HCT116 (cell line): ENCODE measurements around the gene PIKFYVE. TPM values are rescaled to one million over a fixed set of nuclear protein-coding genes. Genes with fewer than 3 reads are reported as not detected.

Source experiments
- ATAC-seq: fragments of 200-7000 bp; cut with Tn5 transposase; 2 replicates; pipeline ENCODE4 v1.9.1; 2020; ENCODE audit warnings: mild to moderate bottlenecking, moderate library complexity
- BruUV-seq: library from RNA; stranded (reverse); fragments of 400-500 nt; replicated peaks from 2 replicates; lab custom pipeline; 2021; lab: Mats Ljungman, UMichigan
- CTCF ChIA-PET: fragments of 300-600 bp; sonication (Branson Sonifier 250); formaldehyde crosslinking; loops from one replicate; lab custom pipeline; 2021; ENCODE audit warnings: antibody characterized with exemption; lab: Charles Lee
- POLR2A ChIA-PET: fragments of 300-600, 350-600 bp; sonication (Branson Sonifier 250); formaldehyde crosslinking; loops from one replicate; lab custom pipeline; 2021; ENCODE audit warnings: antibody characterized with exemption; lab: Charles Lee
- RAD21 ChIA-PET, 2 experiments: fragments of 300-600 bp; sonication (Branson Sonifier 250); formaldehyde crosslinking; loops; one replicate each; lab custom pipeline; 2023; ENCODE audit warnings: low total read pairs in 2 of 2; ENCODE audit not compliant: uncharacterized antibody in 2 of 2, unreplicated experiment in 2 of 2, low non-redundant PET in 1 of 2; lab: Charles Lee
- DNase-seq: peaks from one replicate; pipeline ENCODE4 v3.0.0-alpha.2; 2010; ENCODE audit warnings: low read depth, low spot score
- H2AFZ ChIP-seq: fragments of 200-600 bp; shearing (Covaris generic), sonication (generic); 2 replicates; pipeline ENCODE4 v1.6.1; 2017; ENCODE audit warnings: low read depth, mixed run types, mixed read lengths, antibody characterized with exemption, low read length; ENCODE audit not compliant: poor library complexity, severe bottlenecking
- H3K27ac ChIP-seq: 2 replicates; pipeline ENCODE4 v1.5.1; 2012; ENCODE audit warnings: low read depth, low read length
- H3K27me3 ChIP-seq: fragments of 200-600 bp; sonication (generic); 2 replicates; pipeline ENCODE4 v1.6.1; 2016; ENCODE audit warnings: mixed run types, low read length, mixed read lengths; ENCODE audit not compliant: insufficient read depth
- H3K36me3 ChIP-seq, 2 experiments: fragments of 200-500 bp in 1 of 2; fragments of 200-600 bp in 1 of 2; sonication (Bioruptor generic) in 1 of 2; sonication (generic) in 1 of 2; 2 replicates each; pipeline versions ENCODE4 v1.5.1 to v1.6.1; 2014 to 2016; ENCODE audit warnings: low read length in 2 of 2, inconsistent platforms in 1 of 2, mixed read lengths in 1 of 2, mixed run types in 1 of 2; ENCODE audit not compliant: insufficient read depth in 2 of 2, control insufficient read depth in 1 of 2
- H3K4me1 ChIP-seq, 2 experiments: fragments of 200-600 bp in 1 of 2; sonication (generic) in 1 of 2; 2 replicates each; pipeline versions ENCODE4 v1.5.1 to v1.6.1; 2012 to 2017; ENCODE audit warnings: low read length in 2 of 2, inconsistent platforms in 1 of 2, mild to moderate bottlenecking in 1 of 2, mixed read lengths in 1 of 2, mixed run types in 1 of 2, moderate library complexity in 1 of 2; ENCODE audit not compliant: insufficient read depth in 2 of 2, control insufficient read depth in 1 of 2
- H3K4me2 ChIP-seq: fragments of 200-600 bp; sonication (generic); 2 replicates; pipeline ENCODE4 v1.6.1; 2017; ENCODE audit warnings: mixed run types, low read length, mixed read lengths
- H3K4me3 ChIP-seq, 2 experiments: fragments of 200-600 bp in 1 of 2; sonication (generic) in 1 of 2; replicated peaks in 1 of 2; 2 replicates each; pipeline ENCODE4 v1.5.1; 2011 to 2016; ENCODE audit warnings: low read length in 2 of 2, control low read depth in 1 of 2, low read depth in 1 of 2, mild to moderate bottlenecking in 1 of 2, mixed read lengths in 1 of 2, mixed run types in 1 of 2
- H3K79me2 ChIP-seq: fragments of 200-600 bp; sonication (generic); 2 replicates; pipeline ENCODE4 v1.6.1; 2017; ENCODE audit warnings: mild to moderate bottlenecking, mixed run types, low read length, moderate library complexity, mixed read lengths; ENCODE audit not compliant: insufficient read depth
- H3K9ac ChIP-seq: fragments of 200-600 bp; sonication (generic); 2 replicates; pipeline ENCODE4 v1.6.1; 2016; ENCODE audit warnings: low read length, mixed read lengths
- H3K9me2 ChIP-seq: fragments of 200-600 bp; sonication (generic), shearing (Covaris generic); 2 replicates; pipeline ENCODE4 v1.6.1; 2017; ENCODE audit warnings: mixed run types, mild to moderate bottlenecking, moderate library complexity; ENCODE audit not compliant: insufficient read depth
- H3K9me3 ChIP-seq, 2 experiments: fragments of 200-500 bp in 1 of 2; fragments of 200-600 bp in 1 of 2; sonication (Bioruptor generic) in 1 of 2; sonication (generic) in 1 of 2; 2 replicates each; pipeline ENCODE4 v1.6.1; 2014 to 2017; ENCODE audit warnings: low read length in 2 of 2, mixed read lengths in 2 of 2, inconsistent platforms in 1 of 2, low read depth in 1 of 2, mild to moderate bottlenecking in 1 of 2, mixed run types in 1 of 2, moderate library complexity in 1 of 2; ENCODE audit not compliant: control insufficient read depth in 1 of 2, insufficient read depth in 1 of 2
- H4K20me1 ChIP-seq: fragments of 200-600 bp; sonication (generic), shearing (Covaris generic); 2 replicates; pipeline ENCODE4 v1.6.1; 2017; ENCODE audit warnings: mixed run types, mild to moderate bottlenecking, moderate library complexity; ENCODE audit not compliant: insufficient read depth
- CBX3 ChIP-seq: IDR thresholded peaks from 2 replicates; pipeline ENCODE4 v1.6.1; 2012; ENCODE audit warnings: low read depth
- CEBPB ChIP-seq: IDR thresholded peaks from 2 replicates; pipeline ENCODE4 v1.6.1; 2012; ENCODE audit warnings: low read depth
- CTCF ChIP-seq, 3 experiments: fragments of 200-600 bp in 1 of 3; sonication (generic) in 1 of 3; IDR thresholded peaks in 2 of 3; conservative IDR thresholded peaks in 1 of 3; 2 replicates each; pipeline ENCODE4 v1.5.1; 2012 to 2017; ENCODE audit warnings: low read depth in 2 of 3, low read length in 2 of 3, antibody characterized with exemption in 1 of 3, borderline replicate concordance in 1 of 3, control low read depth in 1 of 3, mild to moderate bottlenecking in 1 of 3, mixed read lengths in 1 of 3, mixed run types in 1 of 3, moderate library complexity in 1 of 3; ENCODE audit not compliant: insufficient read depth in 1 of 3
- ELF1 ChIP-seq: IDR thresholded peaks from 2 replicates; pipeline ENCODE4 v1.6.1; 2012; ENCODE audit warnings: low read depth, borderline replicate concordance
- EZH2 ChIP-seq: fragments of 200-600 bp; sonication (generic); IDR thresholded peaks from 2 replicates; pipeline ENCODE4 v1.6.1; 2017; ENCODE audit warnings: antibody characterized with exemption, mixed run types
- EZH2phosphoT487 ChIP-seq: fragments of 200-600 bp; IDR thresholded peaks from 2 replicates; pipeline ENCODE4 v1.6.1; 2018; ENCODE audit warnings: antibody characterized with exemption, borderline replicate concordance
- FOSL1 ChIP-seq: IDR thresholded peaks from 2 replicates; pipeline ENCODE4 v1.6.1; 2012; ENCODE audit warnings: low read depth
- JUND ChIP-seq: IDR thresholded peaks from 2 replicates; pipeline ENCODE4 v1.6.1; 2012
- RAD21 ChIP-seq: IDR thresholded peaks from 2 replicates; pipeline ENCODE4 v1.6.1; 2012; ENCODE audit warnings: low read depth, mild to moderate bottlenecking
- SIN3A ChIP-seq: IDR thresholded peaks from 2 replicates; pipeline ENCODE4 v1.6.1; 2012; ENCODE audit warnings: low read depth
- SP1 ChIP-seq: IDR thresholded peaks from 2 replicates; pipeline ENCODE4 v1.6.1; 2012; ENCODE audit warnings: low read depth
- YY1 ChIP-seq: IDR thresholded peaks from 2 replicates; pipeline ENCODE4 v1.6.1; 2011; ENCODE audit warnings: low read length, low read depth, moderate library complexity, mild to moderate bottlenecking; ENCODE audit not compliant: insufficient replicate concordance; ENCODE audit errors: extremely low read depth
- ZFX ChIP-seq: fragments of 450-650 bp; IDR thresholded peaks from 2 replicates; pipeline ENCODE4 v1.6.1; 2017
- ZNF274 ChIP-seq: fragments of 200-500 bp; sonication (Bioruptor generic); IDR thresholded peaks from 2 replicates; pipeline ENCODE4 v1.6.1; 2014; ENCODE audit warnings: mild to moderate bottlenecking, low read depth, low read length, inconsistent platforms
- intact Hi-C: fragments of 100-400 bp; cut with micrococcal nuclease; formaldehyde crosslinking; loops from 2 replicates; pipeline ENCODE4 v1.10.0; 2022
- total RNA-seq: library from RNA; stranded (reverse); gene quantifications from one replicate; pipeline ENCODE4 v1.2.1, GENCODE V29; 2021; ENCODE audit not compliant: unreplicated experiment

PIKFYVE gene
- total RNA-seq, 1 experiment from 2014 or later, result 21.8 TPM

- Histone ChIP-seq H3K79me2 (no peaks in the 10 kb centered on the region), H3K9me3 (peaks cover 0 to 6% of the 10 kb centered on the region in 2 experiments; a peak in 1 of 4 replicates), H3K4me1 (peaks cover 0 to 6% of the 10 kb centered on the region in 2 experiments; a peak in 2 of 4 replicates), H3K4me3 (no peak overlapping the region), H3K4me2 (no peak overlapping the region), H3K27me3 (no peaks in the 10 kb centered on the region), H3K9ac (no peak overlapping the region), H3K9me2 (no peaks in the 10 kb centered on the region), H4K20me1 (no peaks in the 10 kb centered on the region), H3K27ac (no peak overlapping the region), H3K36me3 (no peaks in the 10 kb centered on the region), H2AFZ (no peak overlapping the region)
- DNase-seq, result no peak
- ATAC-seq, result no peak
- RAD21 ChIA-PET, result no interaction called here
- intact Hi-C loops, result no loop called here
- POLR2A ChIA-PET, result no interaction called here
- CTCF ChIA-PET, result no interaction called here
- TF ChIP-seq CEBPB (no peak), FOSL1 (no peak), CTCF (IDR thresholded peaks at IDR 0.05 in 2 of 3, conservative IDR thresholded peaks at IDR 0.05 in 1 of 3; ENCODE audit: borderline replicate concordance in 1 of 3, insufficient read depth in 1 of 3, low read depth in 2 of 3, low read length in 2 of 3) (no peak), ZNF274 (no peak), SIN3A (no peak), JUND (no peak), CBX3 (no peak), ELF1 (no peak), RAD21 (no peak), EZH2 (no peak), ZFX (no peak), EZH2phosphoT487 (no peak), YY1 (no peak), SP1 (no peak)
- BruUV-seq, result no TSS peak
These were observed 38.3 kb upstream of the PIKFYVE start for GRCh38 chr2:208227581-208228232.
